DND-41 (cell line): ENCODE measurements around the gene CD300LD.

Experiments used
- CTCF ChIP-seq: IDR thresholded peaks from 2 replicates; pipeline ENCODE4 v1.5.1; 2012; ENCODE audit warnings: borderline replicate concordance, low read length, moderate library complexity, mild to moderate bottlenecking; ENCODE audit not compliant: poor library complexity, severe bottlenecking; ENCODE audit errors: extremely low read depth
- EZH2 ChIP-seq: IDR thresholded peaks from 3 replicates; pipeline ENCODE4 v1.6.1; 2012; ENCODE audit warnings: borderline replicate concordance, low read depth, mild to moderate bottlenecking, moderate library complexity, low read length, inconsistent platforms; ENCODE audit not compliant: severe bottlenecking

GRCh38 chr17:74619077-74619673 is 27.1 kb upstream of the CD300LD start:
- TF ChIP-seq CTCF (no peak), EZH2 (no peak)
